Neural progenitor cell (in vitro differentiated cells): ENCODE data around the gene AZGP1. TPM values are rescaled to one million over a fixed set of nuclear protein-coding genes. Genes with fewer than 3 reads are reported as not detected.
"Not testable (repeated sequence)": the region's sequence is repeated elsewhere in the genome, so short reads cannot be mapped to it uniquely, and the experiment has no call there.

Experiments
- DNase-seq: peaks from one replicate; pipeline ENCODE4 v3.0.0-alpha.2; 2016; ENCODE audit warnings: low spot score
- H2AFZ ChIP-seq: fragments of 200-600 bp; sonication (generic); replicated peaks from 2 replicates; pipeline ENCODE4 v1.6.1; 2016; ENCODE audit warnings: antibody characterized with exemption
- H3F3A ChIP-seq: fragments of 200-600 bp; sonication (generic); 2 replicates; pipeline ENCODE4 v1.6.1; 2016; ENCODE audit warnings: antibody characterized with exemption, low read depth
- H3K27ac ChIP-seq: fragments of 200-600 bp; sonication (generic); 2 replicates; pipeline ENCODE4 v1.5.1; 2016; ENCODE audit warnings: mild to moderate bottlenecking
- H3K27me3 ChIP-seq: fragments of 200-600 bp; sonication (generic); 2 replicates; pipeline ENCODE4 v1.6.1; 2016; ENCODE audit warnings: mild to moderate bottlenecking, moderate library complexity
- H3K36me3 ChIP-seq: fragments of 200-600 bp; sonication (generic); 2 replicates; pipeline ENCODE4 v1.5.1; 2016
- H3K4me1 ChIP-seq: fragments of 200-600 bp; sonication (generic); 2 replicates; pipeline ENCODE4 v1.6.1; 2016; ENCODE audit warnings: mixed run types
- H3K4me2 ChIP-seq: fragments of 200-600 bp; sonication (generic); 2 replicates; pipeline ENCODE4 v1.6.1; 2016
- H3K4me3 ChIP-seq: fragments of 200-600 bp; sonication (generic); 2 replicates; pipeline ENCODE4 v1.5.1; 2016
- H3K79me2 ChIP-seq: fragments of 200-600 bp; sonication (generic); 2 replicates; pipeline ENCODE4 v1.6.1; 2016; ENCODE audit warnings: low read depth
- H3K9ac ChIP-seq: fragments of 200-600 bp; sonication (generic); 2 replicates; pipeline ENCODE4 v1.6.1; 2016
- H3K9me3 ChIP-seq: fragments of 200-600 bp; sonication (generic); 2 replicates; pipeline ENCODE4 v1.5.1; 2016; ENCODE audit warnings: low read depth
- H4K20me1 ChIP-seq: fragments of 200-600 bp; sonication (generic); 2 replicates; pipeline ENCODE4 v1.6.1; 2016; ENCODE audit warnings: low read depth
- H3K27ac Mint-ChIP-seq: 3 replicates; pipeline ENCODE4 v1.8.0; 2021; ENCODE audit warnings: mixed read lengths
- H3K27me3 Mint-ChIP-seq: 2 replicates; pipeline ENCODE4 v1.8.0; 2022; ENCODE audit warnings: low read depth, mild to moderate bottlenecking, inconsistent platforms, moderate library complexity, mixed read lengths; ENCODE audit not compliant: insufficient read depth
- H3K36me3 Mint-ChIP-seq: 3 replicates; pipeline ENCODE4 v1.8.0; 2021; ENCODE audit warnings: mixed read lengths
- H3K4me1 Mint-ChIP-seq: 3 replicates; pipeline ENCODE4 v1.8.0; 2021; ENCODE audit warnings: mixed read lengths
- H3K4me3 Mint-ChIP-seq: 3 replicates; pipeline ENCODE4 v1.8.0; 2021; ENCODE audit warnings: mild to moderate bottlenecking, moderate library complexity, mixed read lengths
- H3K9me3 Mint-ChIP-seq: 3 replicates; pipeline ENCODE4 v1.8.0; 2020; ENCODE audit warnings: mixed read lengths
- CTCF ChIP-seq: fragments of 200-600 bp; sonication (generic); IDR thresholded peaks from 2 replicates; pipeline ENCODE4 v1.5.1; 2017; ENCODE audit warnings: antibody characterized with exemption, mild to moderate bottlenecking
- EZH2 ChIP-seq: fragments of 200-600 bp; sonication (generic); IDR thresholded peaks from 2 replicates; pipeline ENCODE4 v1.6.1; 2017; ENCODE audit warnings: antibody characterized with exemption, mild to moderate bottlenecking, moderate library complexity
- EZH2phosphoT487 ChIP-seq: fragments of 200-600 bp; sonication (generic); IDR thresholded peaks from 2 replicates; pipeline ENCODE4 v1.6.1; 2017; ENCODE audit warnings: antibody characterized with exemption
- total RNA-seq: library from RNA; depleted of rRNA; stranded (reverse); fragments of >200 nt; gene quantifications from 2 replicates; pipeline ENCODE4 v1.2.3, GENCODE V29; 2015; ENCODE audit warnings: low replicate concordance

Gene AZGP1
- total RNA-seq, 1 donor from 2014 or later, result not detected

- Histone ChIP-seq H2AFZ (no peak overlapping the region), H3K4me1 (no peaks in the 10 kb centered on the region), H4K20me1 (no peaks in the 10 kb centered on the region), H3K27me3 (no peaks in the 10 kb centered on the region), H3K4me2 (no peak overlapping the region), H3K9ac (no peak overlapping the region), H3K79me2 (no peaks in the 10 kb centered on the region), H3F3A (no peaks in the 10 kb centered on the region), H3K36me3 (no peaks in the 10 kb centered on the region), H3K9me3 (no peaks in the 10 kb centered on the region), H3K4me3 (no peak overlapping the region), H3K27ac (no peak overlapping the region)
- Mint-ChIP-seq H3K4me1 (no peaks in the 10 kb centered on the region), H3K9me3 (no peaks in the 10 kb centered on the region), H3K27me3 (peaks cover 11% of the 10 kb centered on the region), H3K27ac (no peak overlapping the region), H3K4me3 (no peak overlapping the region), H3K36me3 (no peaks in the 10 kb centered on the region)
- TF ChIP-seq EZH2 (no peak), CTCF (no peak), EZH2phosphoT487 (no peak)
- no peak for DNase-seq
Observed at GRCh38 chr7:99969298-99969697, 6.5 kb downstream of the AZGP1 start.

- Histone ChIP-seq H3K36me3 (no peaks in the 10 kb centered on the region), H2AFZ (no peak overlapping the region), H3K79me2 (no peaks in the 10 kb centered on the region), H3F3A (no peaks in the 10 kb centered on the region), H3K9ac (no peak overlapping the region), H3K4me3 (no peak overlapping the region), H3K27ac (no peak overlapping the region), H3K4me1 (no peaks in the 10 kb centered on the region), H3K27me3 (peaks cover 5% of the 10 kb centered on the region), H3K9me3 (no peaks in the 10 kb centered on the region), H4K20me1 (no peaks in the 10 kb centered on the region), H3K4me2 (no peak overlapping the region)
- no peaks in the 10 kb centered on the region for H3K36me3 Mint-ChIP-seq
- no peaks in the 10 kb centered on the region for H3K9me3 Mint-ChIP-seq
- no peak overlapping the region for H3K27ac Mint-ChIP-seq
- H3K4me3 Mint-ChIP-seq, result no peak overlapping the region
- DNase-seq, result no peak
- TF ChIP-seq CTCF (no peak), EZH2 (no peak), EZH2phosphoT487 (no peak)
- H3K4me1 Mint-ChIP-seq, result no peaks in the 10 kb centered on the region
- peaks cover 15% of the 10 kb centered on the region for H3K27me3 Mint-ChIP-seq
Observed at GRCh38 chr7:99958564-99959227, 17.1 kb downstream of the AZGP1 start.

GRCh38 chr7:99955247-99955646 is 20.6 kb downstream of the AZGP1 start:
- no peak overlapping the region for H3K9ac ChIP-seq
- no peak overlapping the region for H2AFZ ChIP-seq
- H3K9me3 Mint-ChIP-seq, result no peaks in the 10 kb centered on the region
- H3K36me3 ChIP-seq, result no peaks in the 10 kb centered on the region
- H3K4me2 ChIP-seq, result no peak overlapping the region
- no peaks in the 10 kb centered on the region for H4K20me1 ChIP-seq
- H3K27me3 Mint-ChIP-seq, result peaks cover 2% of the 10 kb centered on the region
- H3K9me3 ChIP-seq, result peaks cover 4% of the 10 kb centered on the region
- H3K4me1 ChIP-seq, result no peaks in the 10 kb centered on the region
- H3F3A ChIP-seq, result no peaks in the 10 kb centered on the region
- H3K4me1 Mint-ChIP-seq, result no peaks in the 10 kb centered on the region
- H3K27ac Mint-ChIP-seq, result no peak overlapping the region
- DNase-seq, result no peak
- H3K79me2 ChIP-seq, result no peaks in the 10 kb centered on the region
- no peaks in the 10 kb centered on the region for H3K36me3 Mint-ChIP-seq
- H3K27ac ChIP-seq, result no peak overlapping the region
- H3K4me3 Mint-ChIP-seq, result no peak overlapping the region
- no peak for TF ChIP-seq EZH2phosphoT487
- TF ChIP-seq CTCF, result no peak
- TF ChIP-seq EZH2, result no peak
- no peak overlapping the region for H3K4me3 ChIP-seq
- H3K27me3 ChIP-seq, result no peaks in the 10 kb centered on the region

- not testable (repeated sequence) for H3K27me3 Mint-ChIP-seq, H3K9me3 Mint-ChIP-seq, H3K9ac ChIP-seq, H3K79me2 ChIP-seq, H3K4me1 Mint-ChIP-seq, H3F3A ChIP-seq, H3K4me3 Mint-ChIP-seq, H3K36me3 ChIP-seq, H3K4me3 ChIP-seq, H3K27ac ChIP-seq, H3K9me3 ChIP-seq, H3K4me2 ChIP-seq, H3K36me3 Mint-ChIP-seq, H4K20me1 ChIP-seq, H3K4me1 ChIP-seq, H3K27me3 ChIP-seq, H3K27ac Mint-ChIP-seq, H2AFZ ChIP-seq, DNase-seq
Observed at GRCh38 chr7:99954643-99955042, 21.2 kb downstream of the AZGP1 start.
